ENCODE measurements around the gene TRIP13. TPM values are rescaled to one million over a fixed set of nuclear protein-coding genes. Genes with fewer than 3 reads are reported as not detected.

The TRIP13 gene
- total RNA-seq, 1 experiment from 2014 or later = 42.6 TPM

- H3K4ac ChIP-seq (ENCODE audit: low read depth, low read length) = no peak overlapping the region
- H3K9ac ChIP-seq (ENCODE audit: extremely low read depth, insufficient read length, low read length) = no peak overlapping the region
- H2BK12ac ChIP-seq (ENCODE audit: insufficient read length, low read depth, low read length) = no peak overlapping the region
- no peak overlapping the region for H4K8ac ChIP-seq (replicated peaks; ENCODE audit: insufficient read length, low read depth, low read length)
- Mint-ChIP-seq H3K4me3 (no peak overlapping the region), H3K9me3 (no peaks in the 10 kb centered on the region), H3K36me3 (ENCODE audit: insufficient read depth in 1 of 3, low read depth in 3 of 3) (peaks cover 30 to 77% (median 37%) of the 10 kb centered on the region in 3 experiments), H3K27ac (no peak overlapping the region; a peak in 1 of 7 replicates), H3K4me1 (peaks cover 0 to 6% of the 10 kb centered on the region in 2 experiments; a peak in 3 of 4 replicates), H3K27me3 (ENCODE audit: low read depth) (no peaks in the 10 kb centered on the region; the same call in 1 of the 2 replicates)
- H3K79me1 ChIP-seq (ENCODE audit: insufficient read depth, low read depth, low read length, poor library complexity, severe bottlenecking) = no peaks in the 10 kb centered on the region
- no peak overlapping the region for H3K4me2 ChIP-seq (ENCODE audit: insufficient read depth, insufficient read length, low read length)
- no peak overlapping the region for H3T11ph ChIP-seq (ENCODE audit: low read length)
- no peaks in the 10 kb centered on the region for H3K9me3 ChIP-seq (ENCODE audit: control insufficient read depth, low read depth, low read length)
- no peak overlapping the region for H2AFZ ChIP-seq (ENCODE audit: low read length)
- H3K14ac ChIP-seq (ENCODE audit: insufficient read depth, low read length) = no peak overlapping the region
- WGBS (ENCODE audit: extremely low coverage, insufficient read length, low lambda C conversion rate) = no CpG with 5 or more reads among the region's 16 CpGs
- H3K23ac ChIP-seq (ENCODE audit: insufficient read length, low read depth, low read length) = no peak overlapping the region
- H2AK5ac ChIP-seq (ENCODE audit: insufficient read length, low read length) = no peak overlapping the region
- no peaks in the 10 kb centered on the region for H3K23me2 ChIP-seq (ENCODE audit: insufficient read length, low read depth, low read length, poor library complexity, severe bottlenecking)
- no peak overlapping the region for H4K91ac ChIP-seq (ENCODE audit: insufficient read length, low read depth, low read length)
- peaks cover 2% of the 10 kb centered on the region for H4K20me1 ChIP-seq (ENCODE audit: control insufficient read depth, insufficient read depth, insufficient read length)
- TF ChIP-seq CTCF (conservative IDR thresholded peaks at IDR 0.05) = no peak
- H3K27me3 ChIP-seq (ENCODE audit: insufficient read depth, low read length) = no peaks in the 10 kb centered on the region
- DNase-seq = no peak
- H3K4me1 ChIP-seq (ENCODE audit: insufficient read depth, low read length) = no peaks in the 10 kb centered on the region
- no peak overlapping the region for H3K56ac ChIP-seq (ENCODE audit: insufficient read length, low read depth, low read length)
- no peak overlapping the region for H4K5ac ChIP-seq (ENCODE audit: insufficient read length, low read depth, low read length)
- H2BK5ac ChIP-seq (ENCODE audit: insufficient read length, low read length) = no peak overlapping the region
- H3K27ac ChIP-seq (ENCODE audit: insufficient read length, low read depth, low read length) = no peak overlapping the region
- H3K79me2 ChIP-seq (ENCODE audit: insufficient read depth, low read length) = no peaks in the 10 kb centered on the region
- no peak overlapping the region for H2BK20ac ChIP-seq (ENCODE audit: low read depth, low read length, poor library complexity, severe bottlenecking)
- no peak overlapping the region for H2BK120ac ChIP-seq (ENCODE audit: low read depth, low read length, poor library complexity, severe bottlenecking)
- no peak overlapping the region for H3K18ac ChIP-seq (ENCODE audit: insufficient read length, low read depth, low read length)
- no peak overlapping the region for H2BK15ac ChIP-seq (ENCODE audit: low read depth, low read length)
Measured at GRCh38 chr5:863244-863805, 29.4 kb upstream of the TRIP13 start.

Data from H9 (cell line).